Dorsolateral prefrontal cortex (tissue), 118 donors: ENCODE data around the gene FUT6. TPM values are rescaled to one million over a fixed set of nuclear protein-coding genes. Genes with fewer than 3 reads are reported as not detected.

ENCODE experiments used
- total RNA-seq, 120 experiments: library from RNA; stranded (reverse); gene quantifications; one replicate each; pipeline versions ENCODE4 v1.2.3 to v1.2.4, GENCODE V29; 2022

FUT6 gene
- total RNA-seq, 120 experiments from 2014 or later, result 0.21 to 1.5 (median 0.46) TPM; not detected in 109

Other genes starting within 250 kb of the FUT6 start
- 100 to 1,000 TPM; 117 to 326 (median 190) TPM for gene SAFB2, start 216.9 kb downstream of the FUT6 start, total RNA-seq
- 100 to 1,000 TPM; 102 to 184 (median 133) TPM for gene SAFB, start 216.6 kb downstream of the FUT6 start, total RNA-seq
- gene MICOS13, start 159.2 kb downstream of the FUT6 start, total RNA-seq, result 10 to 100 TPM; 42.0 to 91.5 (median 69.5) TPM
- gene HSD11B1L, start 158.7 kb downstream of the FUT6 start, total RNA-seq, result 10 to 100 TPM; 20.4 to 80.3 (median 55.4) TPM
- 100 to 1,000 TPM; 215 to 431 (median 280) TPM for gene RPL36, start 149.4 kb downstream of the FUT6 start, total RNA-seq
- 100 to 1,000 TPM in 10 of 120 experiments, 10 to 100 TPM in 110; 64.2 to 132 (median 86.5) TPM for gene LONP1, start 119.6 kb downstream of the FUT6 start, total RNA-seq
- gene CATSPERD, start 119.1 kb downstream of the FUT6 start, total RNA-seq, result not detected
- gene PRR22, start 55.0 kb downstream of the FUT6 start, total RNA-seq, result 1 to 10 TPM; 1.0 to 6.1 (median 2.8) TPM
- gene DUS3L, start 48.5 kb downstream of the FUT6 start, total RNA-seq, result 10 to 100 TPM; 12.7 to 37.4 (median 23.8) TPM
- 1 to 10 TPM in 2 of 120 experiments, under 1 TPM in 7, not detected in 111; 0.37 to 3.6 (median 0.51) TPM for gene NRTN, start 34.6 kb downstream of the FUT6 start, total RNA-seq
- 1 to 10 TPM in 15 of 120 experiments, under 1 TPM in 29, not detected in 76; 0.19 to 2.2 (median 0.63) TPM for gene FUT3, start 11.7 kb upstream of the FUT6 start, total RNA-seq
- gene FUT5, start 30.8 kb upstream of the FUT6 start, total RNA-seq, result 1 to 10 TPM in 3 of 120 experiments, under 1 TPM in 28, not detected in 89; 0.24 to 2.4 (median 0.49) TPM
- gene NDUFA11, start 64.1 kb upstream of the FUT6 start, total RNA-seq, result 100 to 1,000 TPM in 119 of 120 experiments, 10 to 100 TPM in 1; 98.5 to 237 (median 172) TPM
- 10 to 100 TPM in 11 of 120 experiments, 1 to 10 TPM in 109; 3.0 to 14.3 (median 7.2) TPM for gene VMAC, start 65.2 kb upstream of the FUT6 start, total RNA-seq
- gene CAPS, start 74.6 kb upstream of the FUT6 start, total RNA-seq, result 10 to 100 TPM in 113 of 120 experiments, 1 to 10 TPM in 7; 7.5 to 55.0 (median 19.2) TPM
- 100 to 1,000 TPM in 31 of 120 experiments, 10 to 100 TPM in 89; 71.9 to 120 (median 93.1) TPM for gene RANBP3, start 138.4 kb upstream of the FUT6 start, total RNA-seq